ENCODE measurements around the gene RHEB.

RHEB gene

GRCh38 chr7:151518105-151518946, 1.4 kb downstream of the RHEB start:
- peaks cover 12% of the 10 kb centered on the region for H3K36me3 ChIP-seq (replicated peaks; ENCODE audit: low read depth, low read length)
- TF ChIP-seq CTCF (IDR thresholded peaks at IDR 0.05; ENCODE audit: low read depth, low read length) (no peak), EZH2phosphoT487 (IDR thresholded peaks at IDR 0.05; ENCODE audit: low read depth) (no peak)
- H3K4me2 ChIP-seq (ENCODE audit: low read length), result peak overlapping the region; percentile 75
- H3K27ac ChIP-seq (ENCODE audit: low read length), result peak overlapping the region; percentile 73
- no peak overlapping the region for H2AFZ ChIP-seq (ENCODE audit: low read depth, low read length)
- no peaks in the 10 kb centered on the region for H3K27me3 ChIP-seq (ENCODE audit: low read depth, low read length)
- H3K4me1 ChIP-seq (ENCODE audit: low read length), result peaks cover 13% of the 10 kb centered on the region
- peak overlapping the region; percentile 98 for H3K4me3 ChIP-seq (ENCODE audit: low read length)
- H3K9me3 ChIP-seq (ENCODE audit: insufficient read depth, low read length), result no peaks in the 10 kb centered on the region
- peak overlapping the region; percentile 89 for H3K9ac ChIP-seq (ENCODE audit: low read length)
- peaks cover 64% of the 10 kb centered on the region for H3K79me2 ChIP-seq (ENCODE audit: low read length)
- H4K20me1 ChIP-seq (ENCODE audit: insufficient read depth, low read length), result peaks cover 54% of the 10 kb centered on the region

GRCh38 chr7:151517601-151518104, 2.0 kb downstream of the RHEB start:
- Histone ChIP-seq H3K4me1 (ENCODE audit: low read length) (peaks cover 13% of the 10 kb centered on the region), H3K9ac (ENCODE audit: low read length) (peak overlapping the region; percentile 89), H3K79me2 (ENCODE audit: low read length) (peaks cover 71% of the 10 kb centered on the region), H3K9me3 (ENCODE audit: insufficient read depth, low read length) (no peaks in the 10 kb centered on the region), H3K36me3 (replicated peaks; ENCODE audit: low read depth, low read length) (peaks cover 12% of the 10 kb centered on the region), H4K20me1 (ENCODE audit: insufficient read depth, low read length) (peaks cover 61% of the 10 kb centered on the region), H3K4me3 (ENCODE audit: low read length) (peak overlapping the region; percentile 98), H3K4me2 (ENCODE audit: low read length) (peak overlapping the region; percentile 75), H2AFZ (ENCODE audit: low read depth, low read length) (no peak overlapping the region), H3K27me3 (ENCODE audit: low read depth, low read length) (no peaks in the 10 kb centered on the region), H3K27ac (ENCODE audit: low read length) (no peak overlapping the region)
- TF ChIP-seq EZH2phosphoT487 (IDR thresholded peaks at IDR 0.05; ENCODE audit: low read depth) (no peak), CTCF (IDR thresholded peaks at IDR 0.05; ENCODE audit: low read depth, low read length) (no peak)

GRCh38 chr7:151515276-151515565, 4.5 kb downstream of the RHEB start:
- Histone ChIP-seq H4K20me1 (ENCODE audit: insufficient read depth, low read length) (peaks cover 85% of the 10 kb centered on the region), H2AFZ (ENCODE audit: low read depth, low read length) (no peak overlapping the region), H3K4me1 (ENCODE audit: low read length) (peaks cover 10% of the 10 kb centered on the region), H3K4me2 (ENCODE audit: low read length) (no peak overlapping the region), H3K79me2 (ENCODE audit: low read length) (peaks cover 92% of the 10 kb centered on the region), H3K4me3 (ENCODE audit: low read length) (no peak overlapping the region), H3K27ac (ENCODE audit: low read length) (no peak overlapping the region), H3K27me3 (ENCODE audit: low read depth, low read length) (no peaks in the 10 kb centered on the region), H3K9ac (ENCODE audit: low read length) (no peak overlapping the region), H3K9me3 (ENCODE audit: insufficient read depth, low read length) (no peaks in the 10 kb centered on the region), H3K36me3 (replicated peaks; ENCODE audit: low read depth, low read length) (peaks cover 12% of the 10 kb centered on the region)
- TF ChIP-seq CTCF (IDR thresholded peaks at IDR 0.05; ENCODE audit: low read depth, low read length) (no peak), EZH2phosphoT487 (IDR thresholded peaks at IDR 0.05; ENCODE audit: low read depth) (no peak)

GRCh38 chr7:151514461-151515275, 5.0 kb downstream of the RHEB start:
- peaks cover 12% of the 10 kb centered on the region for H3K36me3 ChIP-seq (replicated peaks; ENCODE audit: low read depth, low read length)
- no peak overlapping the region for H3K4me2 ChIP-seq (ENCODE audit: low read length)
- H3K9ac ChIP-seq (ENCODE audit: low read length), result no peak overlapping the region
- peaks cover 96% of the 10 kb centered on the region for H3K79me2 ChIP-seq (ENCODE audit: low read length)
- H3K27ac ChIP-seq (ENCODE audit: low read length), result no peak overlapping the region
- no peaks in the 10 kb centered on the region for H3K9me3 ChIP-seq (ENCODE audit: insufficient read depth, low read length)
- H3K27me3 ChIP-seq (ENCODE audit: low read depth, low read length), result no peaks in the 10 kb centered on the region
- peaks cover 91% of the 10 kb centered on the region for H4K20me1 ChIP-seq (ENCODE audit: insufficient read depth, low read length)
- TF ChIP-seq EZH2phosphoT487 (IDR thresholded peaks at IDR 0.05; ENCODE audit: low read depth) (no peak), CTCF (IDR thresholded peaks at IDR 0.05; ENCODE audit: low read depth, low read length) (no peak)
- H3K4me3 ChIP-seq (ENCODE audit: low read length), result no peak overlapping the region
- H2AFZ ChIP-seq (ENCODE audit: low read depth, low read length), result no peak overlapping the region
- H3K4me1 ChIP-seq (ENCODE audit: low read length), result peaks cover 7% of the 10 kb centered on the region
